ENCODE results near the gene C10orf62.
A peak's percentile ranks its signal among the peaks of the same experiment; 100 is the strongest.

The C10orf62 gene

DNA sequence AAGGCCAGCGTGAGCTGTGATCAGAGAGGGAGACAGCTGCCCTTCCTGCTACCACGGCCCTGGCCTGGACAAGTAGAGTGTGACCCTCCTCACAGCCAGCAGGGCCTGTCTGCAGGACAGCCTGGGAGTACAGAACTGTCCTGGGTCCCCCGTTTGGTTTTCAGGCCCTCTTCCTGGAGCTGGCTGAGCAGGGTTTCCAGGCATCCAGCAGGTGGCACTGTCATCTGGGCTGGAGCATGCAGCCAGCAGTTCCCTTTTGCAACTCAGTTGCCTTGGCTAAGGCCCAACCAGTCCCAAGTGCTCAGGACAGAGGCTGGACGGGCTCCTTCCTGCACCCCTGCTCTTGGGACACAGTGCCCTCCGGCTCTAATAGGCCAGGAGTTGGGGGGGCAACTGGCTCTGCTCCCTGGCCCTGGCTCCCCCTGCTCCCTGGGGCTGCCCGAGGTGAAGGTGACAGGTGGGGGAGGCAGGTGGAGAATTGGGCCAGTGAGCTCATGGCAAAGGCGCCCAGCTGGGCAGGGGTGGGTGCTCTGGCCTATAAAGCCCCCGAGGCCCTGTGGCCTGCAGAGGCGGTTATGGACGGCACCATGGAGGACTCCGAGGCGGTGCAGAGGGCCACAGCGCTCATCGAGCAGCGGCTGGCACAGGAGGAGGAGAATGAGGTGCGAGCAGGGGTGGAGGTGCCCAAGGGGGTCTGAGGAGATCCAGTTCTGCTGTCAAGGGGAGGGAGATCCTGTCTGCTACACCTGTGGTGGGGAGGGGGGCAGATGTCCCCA, 17.1 kb upstream of the C10orf62 start, which contains the start of gene ANKRD2 (continued):
- TF ChIP-seq ZNF600 (tag by site-specific recombination; IDR thresholded peaks at IDR 0.05), result peak; percentile 47; the same call in 1 of the 2 replicates
- TF ChIP-seq ZNF274 (IDR thresholded peaks at IDR 0.05; ENCODE audit: low read length), result no peak
- TF ChIP-seq ZNF274 (tag by site-specific recombination; IDR thresholded peaks at IDR 0.05; ENCODE audit: borderline replicate concordance), result no peak

GRCh38 chr10:97573021-97573420, 16.5 kb upstream of the C10orf62 start:
- peaks cover 6% of the 10 kb centered on the region for H3K4me1 ChIP-seq (ENCODE audit: control insufficient read depth, insufficient read depth, low read length)
- H3K4me3 ChIP-seq (ENCODE audit: low read depth, low read length), result no peak overlapping the region
- no peak overlapping the region for H3K27ac ChIP-seq (ENCODE audit: extremely low read depth, low read depth, low read length)
- 0 out of 2 replicates have a peak, but pooled peaks have one; percentile 3 for TF ChIP-seq ZIC2 (tag by site-specific recombination; IDR thresholded peaks at IDR 0.05)
- TF ChIP-seq ZNF211 (tag by site-specific recombination; IDR thresholded peaks at IDR 0.05; ENCODE audit: low read depth), result no peak
- TF ChIP-seq ZNF354C (tag by site-specific recombination; IDR thresholded peaks at IDR 0.05; ENCODE audit: borderline replicate concordance, low read depth), result no peak
- CTCF ChIA-PET, result interaction anchor here (0.6 to 5.1 kb wide), 16 partner anchors 9 to 128 kb away, joined by 3 to 78 read pairs (median 8); partner anchors contain the start of gene HOGA1
- POLR2A ChIA-PET, result interaction anchor here (0.7 to 1.5 kb wide), 2 partner anchors 11 to 142 kb away, joined by 3 to 5 read pairs; partner anchors contain the start of gene HOGA1
- H3K9me3 ChIP-seq (ENCODE audit: control insufficient read depth, insufficient read depth, low read depth, low read length), result no peaks in the 10 kb centered on the region
- peaks cover 0 to 12% of the 10 kb centered on the region in 2 experiments; a peak in 2 of 3 replicates for H3K36me3 ChIP-seq (ENCODE audit: control insufficient read depth in 2 of 2, insufficient read depth in 1 of 2, low read length in 2 of 2)

GRCh38 chr10:97573672-97574071, 15.8 kb upstream of the C10orf62 start:
- H3K36me3 ChIP-seq (ENCODE audit: control insufficient read depth in 2 of 2, insufficient read depth in 1 of 2, low read length in 2 of 2), result peaks cover 0 to 12% of the 10 kb centered on the region in 2 experiments; a peak in 2 of 3 replicates
- H3K9me3 ChIP-seq (ENCODE audit: control insufficient read depth, insufficient read depth, low read depth, low read length), result no peaks in the 10 kb centered on the region
- ChIA-PET CTCF (interaction anchor here (0.6 to 5.1 kb wide), 8 partner anchors 11 to 1303 kb away, joined by 3 to 78 read pairs (median 10); partner anchors contain the start of gene HOGA1), POLR2A (interaction anchor here (0.7 kb wide), 1 partner anchor 141 kb away, joined by 3 read pairs; no protein-coding TSS in a partner anchor)
- no peak for TF ChIP-seq HIC1 (tag by site-specific recombination; IDR thresholded peaks at IDR 0.05)
- TF ChIP-seq, protein P1, sequence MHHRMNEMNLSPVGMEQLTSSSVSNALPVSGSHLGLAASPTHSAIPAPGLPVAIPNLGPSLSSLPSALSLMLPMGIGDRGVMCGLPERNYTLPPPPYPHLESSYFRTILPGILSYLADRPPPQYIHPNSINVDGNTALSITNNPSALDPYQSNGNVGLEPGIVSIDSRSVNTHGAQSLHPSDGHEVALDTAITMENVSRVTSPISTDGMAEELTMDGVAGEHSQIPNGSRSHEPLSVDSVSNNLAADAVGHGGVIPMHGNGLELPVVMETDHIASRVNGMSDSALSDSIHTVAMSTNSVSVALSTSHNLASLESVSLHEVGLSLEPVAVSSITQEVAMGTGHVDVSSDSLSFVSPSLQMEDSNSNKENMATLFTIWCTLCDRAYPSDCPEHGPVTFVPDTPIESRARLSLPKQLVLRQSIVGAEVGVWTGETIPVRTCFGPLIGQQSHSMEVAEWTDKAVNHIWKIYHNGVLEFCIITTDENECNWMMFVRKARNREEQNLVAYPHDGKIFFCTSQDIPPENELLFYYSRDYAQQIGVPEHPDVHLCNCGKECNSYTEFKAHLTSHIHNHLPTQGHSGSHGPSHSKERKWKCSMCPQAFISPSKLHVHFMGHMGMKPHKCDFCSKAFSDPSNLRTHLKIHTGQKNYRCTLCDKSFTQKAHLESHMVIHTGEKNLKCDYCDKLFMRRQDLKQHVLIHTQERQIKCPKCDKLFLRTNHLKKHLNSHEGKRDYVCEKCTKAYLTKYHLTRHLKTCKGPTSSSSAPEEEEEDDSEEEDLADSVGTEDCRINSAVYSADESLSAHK (tag by site-specific recombination; IDR thresholded peaks at IDR 0.05), result no peak
- no peak for TF ChIP-seq HOXA7 (CRISPR knock-in tag; IDR thresholded peaks at IDR 0.05; ENCODE audit: borderline replicate concordance)
- no peak for TF ChIP-seq IKZF3 (tag by site-specific recombination; IDR thresholded peaks at IDR 0.05)
- TF ChIP-seq ZNF530 (tag by site-specific recombination; IDR thresholded peaks at IDR 0.05; ENCODE audit: low read depth), result no peak
- no peak for TF ChIP-seq ZNF16 (tag by site-specific recombination; IDR thresholded peaks at IDR 0.05; ENCODE audit: low read depth)
- TF ChIP-seq, protein P2, sequence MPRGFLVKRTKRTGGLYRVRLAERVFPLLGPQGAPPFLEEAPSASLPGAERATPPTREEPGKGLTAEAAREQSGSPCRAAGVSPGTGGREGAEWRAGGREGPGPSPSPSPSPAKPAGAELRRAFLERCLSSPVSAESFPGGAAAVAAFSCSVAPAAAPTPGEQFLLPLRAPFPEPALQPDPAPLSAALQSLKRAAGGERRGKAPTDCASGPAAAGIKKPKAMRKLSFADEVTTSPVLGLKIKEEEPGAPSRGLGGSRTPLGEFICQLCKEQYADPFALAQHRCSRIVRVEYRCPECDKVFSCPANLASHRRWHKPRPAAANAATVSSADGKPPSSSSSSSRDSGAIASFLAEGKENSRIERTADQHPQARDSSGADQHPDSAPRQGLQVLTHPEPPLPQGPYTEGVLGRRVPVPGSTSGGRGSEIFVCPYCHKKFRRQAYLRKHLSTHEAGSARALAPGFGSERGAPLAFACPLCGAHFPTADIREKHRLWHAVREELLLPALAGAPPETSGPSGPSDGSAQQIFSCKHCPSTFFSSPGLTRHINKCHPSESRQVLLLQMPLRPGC (tag by site-specific recombination; IDR thresholded peaks at IDR 0.05), result no peak
- TF ChIP-seq KLF1 (tag by site-specific recombination; IDR thresholded peaks at IDR 0.05), result no peak
- TF ChIP-seq, protein P3, sequence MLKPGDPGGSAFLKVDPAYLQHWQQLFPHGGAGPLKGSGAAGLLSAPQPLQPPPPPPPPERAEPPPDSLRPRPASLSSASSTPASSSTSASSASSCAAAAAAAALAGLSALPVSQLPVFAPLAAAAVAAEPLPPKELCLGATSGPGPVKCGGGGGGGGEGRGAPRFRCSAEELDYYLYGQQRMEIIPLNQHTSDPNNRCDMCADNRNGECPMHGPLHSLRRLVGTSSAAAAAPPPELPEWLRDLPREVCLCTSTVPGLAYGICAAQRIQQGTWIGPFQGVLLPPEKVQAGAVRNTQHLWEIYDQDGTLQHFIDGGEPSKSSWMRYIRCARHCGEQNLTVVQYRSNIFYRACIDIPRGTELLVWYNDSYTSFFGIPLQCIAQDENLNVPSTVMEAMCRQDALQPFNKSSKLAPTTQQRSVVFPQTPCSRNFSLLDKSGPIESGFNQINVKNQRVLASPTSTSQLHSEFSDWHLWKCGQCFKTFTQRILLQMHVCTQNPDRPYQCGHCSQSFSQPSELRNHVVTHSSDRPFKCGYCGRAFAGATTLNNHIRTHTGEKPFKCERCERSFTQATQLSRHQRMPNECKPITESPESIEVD (tag by site-specific recombination; IDR thresholded peaks at IDR 0.05), result no peak
- TF ChIP-seq, protein P4, sequence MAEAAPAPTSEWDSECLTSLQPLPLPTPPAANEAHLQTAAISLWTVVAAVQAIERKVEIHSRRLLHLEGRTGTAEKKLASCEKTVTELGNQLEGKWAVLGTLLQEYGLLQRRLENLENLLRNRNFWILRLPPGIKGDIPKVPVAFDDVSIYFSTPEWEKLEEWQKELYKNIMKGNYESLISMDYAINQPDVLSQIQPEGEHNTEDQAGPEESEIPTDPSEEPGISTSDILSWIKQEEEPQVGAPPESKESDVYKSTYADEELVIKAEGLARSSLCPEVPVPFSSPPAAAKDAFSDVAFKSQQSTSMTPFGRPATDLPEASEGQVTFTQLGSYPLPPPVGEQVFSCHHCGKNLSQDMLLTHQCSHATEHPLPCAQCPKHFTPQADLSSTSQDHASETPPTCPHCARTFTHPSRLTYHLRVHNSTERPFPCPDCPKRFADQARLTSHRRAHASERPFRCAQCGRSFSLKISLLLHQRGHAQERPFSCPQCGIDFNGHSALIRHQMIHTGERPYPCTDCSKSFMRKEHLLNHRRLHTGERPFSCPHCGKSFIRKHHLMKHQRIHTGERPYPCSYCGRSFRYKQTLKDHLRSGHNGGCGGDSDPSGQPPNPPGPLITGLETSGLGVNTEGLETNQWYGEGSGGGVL (tag by site-specific recombination; IDR thresholded peaks at IDR 0.05), result no peak
- no peak overlapping the region for H3K27ac ChIP-seq (ENCODE audit: extremely low read depth, low read depth, low read length)
- peaks cover 6% of the 10 kb centered on the region for H3K4me1 ChIP-seq (ENCODE audit: control insufficient read depth, insufficient read depth, low read length)
- H3K4me3 ChIP-seq (ENCODE audit: low read depth, low read length), result no peak overlapping the region

All from HEK293 (cell line).